ENCODE results near the gene RFTN1. TPM values are rescaled to one million over a fixed set of nuclear protein-coding genes. Genes with fewer than 3 reads are reported as not detected.
A peak's percentile ranks its signal among the peaks of the same experiment; 100 is the strongest.

The RFTN1 gene
- total and polyA plus RNA-seq, 2 donors from 2014 or later, result 15.3 to 34.1 TPM

DNA sequence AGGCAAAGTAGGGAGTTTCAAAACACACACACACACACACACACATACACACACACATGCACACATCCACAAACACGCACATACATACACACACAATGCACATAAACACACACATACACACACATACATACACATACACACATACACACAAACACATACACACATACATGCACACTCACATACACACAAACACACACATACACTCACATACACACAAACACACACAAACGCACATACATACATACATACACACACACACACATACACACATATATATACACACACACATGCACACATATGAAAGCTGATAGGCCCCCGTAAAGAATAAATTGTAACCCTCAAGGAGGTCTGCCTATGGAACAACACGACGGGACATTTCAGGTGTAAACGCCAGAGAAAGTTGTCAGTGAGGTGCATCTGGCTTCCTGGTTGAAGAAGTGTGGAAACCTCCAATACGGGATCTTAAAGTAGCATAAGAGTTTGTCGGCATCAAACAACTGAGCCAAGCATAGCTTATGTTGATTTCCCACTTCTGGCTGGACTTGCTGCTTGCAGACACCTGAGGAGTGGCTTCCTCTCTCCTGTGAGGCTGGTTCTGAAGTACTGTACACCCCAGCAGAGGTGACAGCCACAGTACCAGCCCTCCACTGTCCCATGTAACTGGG is 5.8 kb downstream of the RFTN1 start:
- peaks cover 0 to 8% (median 5%) of the 10 kb centered on the region in 3 donors for H3K4me1 ChIP-seq (ENCODE audit: control insufficient read depth in 2 of 3, insufficient read depth in 2 of 3, low read depth in 1 of 3, low read length in 3 of 3)
- H3K4me3 ChIP-seq (ENCODE audit: low read length in 3 of 3), result peak overlapping the region in 1 of 3 donors; percentile 28
- no peaks in the 10 kb centered on the region for H3K36me3 ChIP-seq (ENCODE audit: control insufficient read depth in 2 of 3, insufficient read depth in 3 of 3, low read length in 3 of 3)
- H3K27ac ChIP-seq (ENCODE audit: low read depth in 2 of 2, low read length in 2 of 2), result no peak overlapping the region
- FAIRE-seq, result no peak
- no peaks in the 10 kb centered on the region for H3K27me3 ChIP-seq (ENCODE audit: control insufficient read depth, insufficient read depth, low read length)
- no peak overlapping the region for H3K9ac ChIP-seq (ENCODE audit: low read length in 3 of 3)
- no peak for DNase-seq
- TF ChIP-seq, protein P1, sequence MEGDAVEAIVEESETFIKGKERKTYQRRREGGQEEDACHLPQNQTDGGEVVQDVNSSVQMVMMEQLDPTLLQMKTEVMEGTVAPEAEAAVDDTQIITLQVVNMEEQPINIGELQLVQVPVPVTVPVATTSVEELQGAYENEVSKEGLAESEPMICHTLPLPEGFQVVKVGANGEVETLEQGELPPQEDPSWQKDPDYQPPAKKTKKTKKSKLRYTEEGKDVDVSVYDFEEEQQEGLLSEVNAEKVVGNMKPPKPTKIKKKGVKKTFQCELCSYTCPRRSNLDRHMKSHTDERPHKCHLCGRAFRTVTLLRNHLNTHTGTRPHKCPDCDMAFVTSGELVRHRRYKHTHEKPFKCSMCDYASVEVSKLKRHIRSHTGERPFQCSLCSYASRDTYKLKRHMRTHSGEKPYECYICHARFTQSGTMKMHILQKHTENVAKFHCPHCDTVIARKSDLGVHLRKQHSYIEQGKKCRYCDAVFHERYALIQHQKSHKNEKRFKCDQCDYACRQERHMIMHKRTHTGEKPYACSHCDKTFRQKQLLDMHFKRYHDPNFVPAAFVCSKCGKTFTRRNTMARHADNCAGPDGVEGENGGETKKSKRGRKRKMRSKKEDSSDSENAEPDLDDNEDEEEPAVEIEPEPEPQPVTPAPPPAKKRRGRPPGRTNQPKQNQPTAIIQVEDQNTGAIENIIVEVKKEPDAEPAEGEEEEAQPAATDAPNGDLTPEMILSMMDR (IDR thresholded peaks at IDR 0.05; ENCODE audit: borderline replicate concordance, extremely low read depth, insufficient read depth), result no peak
- intact Hi-C loops (cut with DNase I), result no loop called here
- no peaks in the 10 kb centered on the region for H3K9me3 ChIP-seq (ENCODE audit: control insufficient read depth in 2 of 3, insufficient read depth in 1 of 3, low read length in 3 of 3)

DNA sequence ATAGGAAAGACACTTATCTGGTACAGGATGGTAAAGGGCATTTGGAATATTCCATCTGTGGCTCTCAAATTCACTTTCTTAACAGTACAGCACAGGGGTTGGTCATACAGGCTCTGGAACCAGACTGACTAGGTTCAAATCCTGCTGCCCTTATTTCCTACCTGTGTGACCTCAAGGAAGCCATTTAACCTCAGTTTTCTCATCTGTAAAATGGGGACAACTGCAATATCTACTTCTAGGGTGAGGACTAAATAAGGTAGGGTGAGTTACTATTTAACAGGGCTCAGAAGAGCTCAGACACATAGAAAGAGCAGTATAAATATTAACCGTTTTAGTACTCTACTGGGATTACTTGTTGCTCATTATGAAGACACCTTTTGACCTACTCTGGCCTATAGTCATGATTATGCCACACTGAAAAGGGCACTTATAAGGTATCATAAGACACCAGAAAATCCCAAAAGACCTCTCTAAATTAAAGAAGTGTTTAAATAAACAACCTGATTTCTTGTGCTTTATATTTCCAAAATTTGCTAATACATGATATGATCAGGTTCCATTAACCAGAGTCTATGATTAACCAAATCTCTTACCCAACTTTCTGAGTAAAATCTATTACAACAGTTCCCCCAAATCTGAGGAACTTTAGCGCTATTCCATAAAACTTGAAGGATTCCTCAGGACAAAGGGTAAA is 6.5 kb downstream of the RFTN1 start:
- no peaks in the 10 kb centered on the region for H3K27me3 ChIP-seq (ENCODE audit: control insufficient read depth, insufficient read depth, low read length)
- DNase-seq (no peak), FAIRE-seq (no peak)
- no peak overlapping the region for H3K9ac ChIP-seq (ENCODE audit: low read length in 3 of 3)
- H3K9me3 ChIP-seq (ENCODE audit: control insufficient read depth in 2 of 3, insufficient read depth in 1 of 3, low read length in 3 of 3), result no peaks in the 10 kb centered on the region
- no peak overlapping the region for H3K4me3 ChIP-seq (ENCODE audit: low read length in 3 of 3)
- H3K36me3 ChIP-seq (ENCODE audit: control insufficient read depth in 2 of 3, insufficient read depth in 3 of 3, low read length in 3 of 3), result no peaks in the 10 kb centered on the region
- intact Hi-C loops (cut with DNase I), result no loop called here
- H3K4me1 ChIP-seq (ENCODE audit: control insufficient read depth in 2 of 3, insufficient read depth in 2 of 3, low read depth in 1 of 3, low read length in 3 of 3), result peaks cover 0 to 8% (median 3%) of the 10 kb centered on the region in 3 donors
- H3K27ac ChIP-seq (ENCODE audit: low read depth in 2 of 2, low read length in 2 of 2), result no peak overlapping the region
- TF ChIP-seq, protein P1 (IDR thresholded peaks at IDR 0.05; ENCODE audit: borderline replicate concordance, extremely low read depth, insufficient read depth), result no peak

DNA sequence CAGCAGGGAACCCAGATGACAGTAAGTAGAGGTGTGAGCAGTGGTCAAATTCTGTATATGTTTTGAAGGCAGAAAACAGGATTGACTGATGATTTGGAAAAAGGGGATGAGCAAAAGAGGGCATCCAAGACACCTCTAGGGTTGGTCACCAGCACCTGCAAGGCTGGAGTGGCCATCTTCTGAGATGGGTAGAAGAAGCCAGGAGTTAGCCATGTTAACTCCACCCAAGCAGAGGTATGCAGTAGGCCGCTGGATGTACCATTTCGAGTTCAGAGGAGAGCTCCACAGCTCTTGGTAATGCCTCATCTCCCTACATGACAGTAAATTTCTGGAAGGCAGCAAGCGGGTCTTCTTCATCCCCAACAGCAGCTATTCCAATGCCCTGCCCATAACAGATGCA is 7.0 kb downstream of the RFTN1 start:
- no peak overlapping the region for H3K27ac ChIP-seq (ENCODE audit: low read depth in 2 of 2, low read length in 2 of 2)
- FAIRE-seq (no peak), DNase-seq (no peak)
- H3K27me3 ChIP-seq (ENCODE audit: control insufficient read depth, insufficient read depth, low read length), result no peaks in the 10 kb centered on the region
- no peaks in the 10 kb centered on the region for H3K36me3 ChIP-seq (ENCODE audit: control insufficient read depth in 2 of 3, insufficient read depth in 3 of 3, low read length in 3 of 3)
- no peaks in the 10 kb centered on the region for H3K9me3 ChIP-seq (ENCODE audit: control insufficient read depth in 2 of 3, insufficient read depth in 1 of 3, low read length in 3 of 3)
- H3K4me3 ChIP-seq (ENCODE audit: low read length in 3 of 3), result no peak overlapping the region
- TF ChIP-seq, protein P1 (IDR thresholded peaks at IDR 0.05; ENCODE audit: borderline replicate concordance, extremely low read depth, insufficient read depth), result no peak
- intact Hi-C loops (cut with DNase I), result no loop called here
- H3K4me1 ChIP-seq (ENCODE audit: control insufficient read depth in 2 of 3, insufficient read depth in 2 of 3, low read depth in 1 of 3, low read length in 3 of 3), result peaks cover 0 to 8% (median 3%) of the 10 kb centered on the region in 3 donors
- no peak overlapping the region for H3K9ac ChIP-seq (ENCODE audit: low read length in 3 of 3)
